Hematopoietic multipotent progenitor cell treated with erythropoietin and hydrocortisone succinate and interleukin-3 and kit ligand, for 4 days (in vitro differentiated cells): ENCODE measurements around the gene DEF6.
"Not testable (repeated sequence)": the region's sequence is repeated elsewhere in the genome, so short reads cannot be mapped to it uniquely, and the experiment has no call there.

Experiments used
- DNase-seq: peaks from one replicate; pipeline ENCODE4 v3.0.0-alpha.2; 2015

Gene DEF6

GRCh38 chr6:35312076-35312800, 14.6 kb downstream of the DEF6 start:
- no peak for DNase-seq

- DNase-seq = no peak
These were observed 15.2 kb downstream of the DEF6 start for GRCh38 chr6:35312807-35313206.

GRCh38 chr6:35317483-35318195, 20.0 kb downstream of the DEF6 start:
- no peak for DNase-seq

GRCh38 chr6:35318196-35319171, 20.9 kb downstream of the DEF6 start:
- no peak for DNase-seq

- DNase-seq = no peak
These were observed 21.9 kb downstream of the DEF6 start for GRCh38 chr6:35319346-35320030.

GRCh38 chr6:35320031-35320410, 22.4 kb downstream of the DEF6 start:
- no peak for DNase-seq

- no peak for DNase-seq
These were observed 23.5 kb downstream of the DEF6 start for GRCh38 chr6:35321091-35321490.

GRCh38 chr6:35327349-35328027, 29.9 kb downstream of the DEF6 start:
- DNase-seq = peak; percentile 88

- DNase-seq = no peak
These were observed 30.6 kb downstream of the DEF6 start for GRCh38 chr6:35328108-35328723.

- not testable (repeated sequence) for DNase-seq
These were observed 31.3 kb downstream of the DEF6 start for GRCh38 chr6:35328965-35329364.

GRCh38 chr6:35330541-35331119, 33.0 kb downstream of the DEF6 start:
- DNase-seq = no peak

GRCh38 chr6:35332074-35332887, 34.7 kb downstream of the DEF6 start:
- DNase-seq = peak; percentile 50

- no peak for DNase-seq
These were observed 43.9 kb downstream of the DEF6 start for GRCh38 chr6:35341557-35341956.

- peak; percentile 97 for DNase-seq
These were observed 44.9 kb downstream of the DEF6 start, which contains the start of gene PPARD for GRCh38 chr6:35342258-35343091. Gene PPARD (plus strand): TSS chr6:35342558. CDS start chr6:35411088, 68,530 bp downstream.

- DNase-seq = peak; percentile 89
These were observed 45.6 kb downstream of the DEF6 start for GRCh38 chr6:35343092-35343834.

- peak; percentile 41 for DNase-seq
These were observed 46.4 kb downstream of the DEF6 start for GRCh38 chr6:35343835-35344550.

- no peak for DNase-seq
These were observed 53.8 kb downstream of the DEF6 start for GRCh38 chr6:35351422-35351821.

- no peak for DNase-seq
These were observed 55.1 kb downstream of the DEF6 start for GRCh38 chr6:35352735-35353134.
